KG1 (cell line): ENCODE measurements around the gene POLR1G.
A peak's percentile ranks its signal among the peaks of the same experiment; 100 is the strongest.
"Not testable (repeated sequence)": the region's sequence is repeated elsewhere in the genome, so short reads cannot be mapped to it uniquely, and the experiment has no call there.

Experiments
- DNase-seq: peaks from one replicate; lab custom pipeline; 2025; lab: John Stamatoyannopoulos, UW

POLR1G gene

GRCh38 chr19:45400192-45400591 lies 6.3 kb upstream of the POLR1G start:
- DNase-seq = no peak

GRCh38 chr19:45401815-45402214 lies 4.6 kb upstream of the POLR1G start:
- DNase-seq = no peak

DNA sequence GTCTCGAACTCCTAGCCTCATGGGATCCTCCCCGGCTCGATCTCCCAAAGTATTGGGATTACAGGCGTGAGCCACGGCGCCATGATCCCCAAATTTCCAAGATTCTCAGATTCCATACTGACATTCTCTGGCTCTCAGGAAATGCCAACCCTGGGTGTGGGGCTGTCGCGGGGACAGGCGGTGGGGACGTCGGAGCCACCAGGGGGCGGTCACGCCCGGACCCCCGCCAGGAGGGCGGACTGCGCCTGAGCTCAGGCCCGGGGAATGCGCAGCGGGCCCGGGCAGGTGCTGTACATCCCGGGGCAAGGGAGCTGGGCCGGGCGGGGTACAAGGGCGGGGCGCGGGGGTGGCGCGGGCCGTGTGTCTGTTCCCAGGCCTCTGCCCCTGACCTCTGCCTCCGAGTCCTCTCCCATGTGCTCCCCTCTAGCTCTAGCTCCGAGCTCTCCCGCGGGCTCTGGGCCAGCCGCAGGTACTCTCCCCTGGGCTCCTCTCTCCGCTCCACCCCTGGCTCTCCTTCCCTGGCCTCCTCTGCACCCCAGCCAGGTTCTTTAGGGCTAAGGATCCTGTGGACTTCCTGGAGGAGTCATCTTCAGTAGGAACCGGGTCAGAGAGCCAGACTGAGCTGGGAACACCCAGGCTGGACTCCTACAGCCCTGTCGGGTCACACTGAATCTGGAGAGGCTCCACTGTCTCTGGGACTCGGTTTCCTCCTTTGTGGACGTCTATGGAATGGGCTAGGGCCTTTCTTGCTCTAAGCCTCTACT lies 4.0 kb upstream of the POLR1G start:
- no peak for DNase-seq

DNA sequence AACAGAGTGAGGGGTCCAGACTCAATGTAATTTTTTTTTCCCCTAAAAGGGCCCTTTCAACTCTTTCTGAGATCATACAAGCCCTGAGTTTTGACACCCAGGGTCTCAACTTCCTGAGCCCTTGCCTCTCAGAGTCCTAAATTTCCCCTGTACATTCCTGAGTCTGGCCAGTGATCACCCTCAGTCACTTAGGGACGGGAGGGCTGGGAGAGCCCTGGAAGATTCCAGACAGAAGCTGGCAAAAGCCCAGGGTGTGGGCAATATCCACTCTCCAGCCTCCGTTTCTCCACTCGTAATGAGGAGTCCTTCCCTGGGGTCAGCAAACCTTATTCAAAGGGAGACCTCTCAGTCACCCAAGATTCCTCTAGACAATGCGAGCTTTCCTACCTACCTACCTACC lies 3.2 kb upstream of the POLR1G start:
- DNase-seq = no peak

GRCh38 chr19:45403781-45404556 lies 2.5 kb upstream of the POLR1G start:
- DNase-seq = peak; percentile 47

DNA sequence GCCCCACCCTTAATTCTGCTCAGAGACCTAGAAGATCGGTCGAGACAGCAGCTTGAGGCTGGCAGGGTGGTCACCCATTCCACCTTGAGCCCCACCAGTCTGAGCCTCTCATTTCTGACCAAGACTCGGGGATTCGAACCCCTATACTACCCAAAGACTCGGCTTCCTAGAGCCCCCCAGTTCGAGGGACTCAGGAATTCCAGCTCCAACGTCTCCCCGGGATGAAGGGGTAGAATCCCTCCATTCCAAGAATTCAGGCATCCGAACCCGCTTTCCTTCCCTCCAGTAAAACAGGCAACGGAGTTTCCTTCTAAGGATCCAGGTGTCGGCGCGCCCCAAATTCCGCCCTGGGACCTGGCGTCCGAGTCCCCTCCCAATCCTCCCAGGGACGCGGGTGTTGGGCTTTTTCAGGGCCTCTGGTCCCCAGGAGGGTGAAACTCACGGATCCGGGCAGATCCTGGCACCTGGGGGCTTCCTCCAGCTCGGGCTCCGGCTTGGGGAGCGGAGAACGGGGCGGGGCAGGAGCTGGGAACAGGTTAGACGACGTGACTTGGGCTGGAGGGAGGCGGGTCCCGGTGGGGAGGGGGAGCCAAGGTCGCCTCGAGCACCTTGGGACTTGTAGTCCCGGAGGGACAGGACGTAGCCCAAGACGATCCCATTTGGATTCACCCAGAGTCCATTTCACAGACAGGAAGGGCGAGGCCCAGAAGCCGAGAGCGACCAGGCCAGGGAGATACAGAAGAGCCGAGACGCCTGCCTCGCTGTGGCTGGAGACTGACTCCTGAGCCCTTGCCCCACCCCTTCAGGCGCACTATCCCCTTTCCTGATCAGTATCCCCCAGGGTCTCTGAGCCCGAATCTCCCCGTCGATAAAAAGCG lies 1.6 kb upstream of the POLR1G start, which contains the start of gene PPP1R13L:
Gene PPP1R13L (minus strand): TSS at position 513 of the 878 bp plus-strand sequence. CDS start 6,751 bp downstream, outside the sequence.
- no peak for DNase-seq

DNA sequence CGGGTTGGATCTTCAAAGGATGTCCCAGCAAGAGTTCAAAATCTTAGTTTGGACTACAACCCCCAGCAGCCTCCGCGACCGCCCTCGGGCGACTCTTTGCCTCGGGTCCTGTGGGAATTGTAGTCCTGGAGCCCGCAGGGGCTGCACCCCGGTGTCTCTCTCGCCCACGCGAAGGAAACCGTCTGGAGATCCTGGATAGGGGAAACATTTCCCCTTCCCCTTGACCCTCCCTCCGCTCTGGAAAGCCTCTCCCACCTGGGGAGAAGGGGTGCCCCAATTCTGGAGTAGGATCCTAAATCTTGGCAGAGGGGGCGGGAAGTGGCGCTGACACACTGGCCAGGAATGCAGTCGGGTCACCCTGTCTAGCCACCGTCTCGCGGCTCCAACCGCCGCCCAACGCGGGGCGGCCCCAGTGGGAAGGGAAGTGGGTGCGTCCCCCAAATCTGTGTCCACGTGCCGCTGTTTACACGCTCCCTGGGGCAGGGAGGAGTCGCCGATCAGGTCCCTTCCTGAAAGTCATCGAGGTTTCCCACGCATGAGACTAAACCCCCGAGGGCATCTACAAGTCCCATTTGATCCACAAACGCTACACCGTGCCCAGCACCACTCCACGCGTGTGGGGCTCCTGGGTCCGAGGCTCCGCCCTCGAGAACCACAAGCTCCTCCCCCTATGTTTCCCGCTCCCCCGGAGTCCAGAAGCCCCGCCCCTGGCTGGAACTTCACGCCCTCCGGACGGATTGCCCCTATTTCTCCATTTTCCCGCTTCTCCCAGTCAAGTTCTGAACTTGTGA lies 814 bp upstream of the POLR1G start:
- peak; percentile 99 for DNase-seq

DNA sequence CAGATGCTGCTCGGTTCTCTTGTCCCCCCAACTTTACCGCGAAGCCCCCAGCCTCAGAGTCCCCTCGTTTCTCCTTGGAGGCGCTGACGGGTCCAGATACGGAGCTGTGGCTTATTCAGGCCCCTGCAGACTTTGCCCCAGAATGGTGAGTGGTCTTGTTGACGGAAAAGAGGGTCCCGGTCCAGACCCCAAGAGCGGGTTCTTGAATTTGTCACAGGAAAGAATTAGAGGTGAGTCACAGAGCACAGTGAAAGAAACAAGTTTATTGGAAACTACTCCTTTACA lies 589 bp downstream of the POLR1G start:
- DNase-seq = no peak

DNA sequence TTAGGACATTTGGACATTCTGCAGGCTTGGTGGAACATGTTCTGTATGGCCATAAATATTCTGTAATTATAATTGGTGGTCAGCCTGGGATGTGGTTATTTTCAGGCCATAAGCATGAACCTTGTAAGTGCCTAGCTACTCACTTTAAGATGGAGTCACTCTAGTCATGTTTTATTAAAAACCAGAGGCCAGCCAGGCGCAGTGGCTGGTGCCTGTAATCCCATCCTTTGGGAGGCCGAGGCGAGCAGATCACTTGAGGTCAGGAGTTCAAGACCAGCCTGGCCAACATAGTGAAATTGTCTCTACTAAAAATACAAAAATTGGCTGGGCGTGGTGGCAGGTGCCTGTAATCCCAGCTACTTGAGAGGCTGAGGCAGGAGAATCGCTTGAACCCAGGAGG lies 1.1 kb downstream of the POLR1G start:
- DNase-seq = not testable (repeated sequence)

DNA sequence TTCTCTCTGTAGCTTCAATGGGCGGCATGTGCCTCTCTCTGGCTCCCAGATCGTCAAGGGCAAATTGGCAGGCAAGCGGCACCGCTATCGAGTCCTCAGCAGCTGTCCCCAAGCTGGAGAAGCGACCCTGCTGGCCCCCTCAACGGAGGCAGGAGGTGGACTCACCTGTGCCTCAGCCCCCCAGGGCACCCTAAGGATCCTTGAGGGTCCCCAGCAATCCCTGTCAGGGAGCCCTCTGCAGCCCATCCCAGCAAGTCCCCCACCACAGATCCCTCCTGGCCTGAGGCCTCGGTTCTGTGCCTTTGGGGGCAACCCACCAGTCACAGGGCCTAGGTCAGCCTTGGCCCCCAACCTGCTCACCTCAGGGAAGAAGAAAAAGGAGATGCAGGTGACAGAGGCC lies 1.7 kb downstream of the POLR1G start:
- DNase-seq = no peak

- DNase-seq = no peak
Measured at GRCh38 chr19:45408830-45409556, 2.5 kb downstream of the POLR1G start.

GRCh38 chr19:45409557-45409920 lies 3.1 kb downstream of the POLR1G start:
- no peak for DNase-seq

DNA sequence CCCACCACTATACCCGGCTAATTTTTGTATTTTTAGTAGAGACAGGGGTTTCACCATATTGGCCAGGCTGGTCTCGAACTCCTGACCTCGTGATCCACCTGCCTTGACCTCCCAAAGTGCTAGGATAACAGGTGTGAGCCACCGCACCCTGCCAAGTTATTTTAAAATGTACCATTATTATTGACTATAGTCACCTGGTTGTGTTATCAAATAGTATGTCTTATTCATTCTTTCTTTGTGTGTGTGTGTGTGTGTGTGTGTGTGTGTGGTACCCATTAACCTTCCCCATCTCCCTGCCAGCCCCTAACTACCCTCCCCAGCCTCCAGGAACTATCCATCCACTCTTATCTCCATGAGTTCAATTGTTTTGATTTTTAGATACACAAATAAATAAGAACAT lies 3.9 kb downstream of the POLR1G start:
- not testable (repeated sequence) for DNase-seq

- no peak for DNase-seq
Measured at GRCh38 chr19:45413497-45413896, 7.1 kb downstream of the POLR1G start.

- DNase-seq = no peak
Measured at GRCh38 chr19:45414468-45414867, 8.0 kb downstream of the POLR1G start.

GRCh38 chr19:45417151-45417550 lies 10.7 kb downstream of the POLR1G start:
- no peak for DNase-seq

DNA sequence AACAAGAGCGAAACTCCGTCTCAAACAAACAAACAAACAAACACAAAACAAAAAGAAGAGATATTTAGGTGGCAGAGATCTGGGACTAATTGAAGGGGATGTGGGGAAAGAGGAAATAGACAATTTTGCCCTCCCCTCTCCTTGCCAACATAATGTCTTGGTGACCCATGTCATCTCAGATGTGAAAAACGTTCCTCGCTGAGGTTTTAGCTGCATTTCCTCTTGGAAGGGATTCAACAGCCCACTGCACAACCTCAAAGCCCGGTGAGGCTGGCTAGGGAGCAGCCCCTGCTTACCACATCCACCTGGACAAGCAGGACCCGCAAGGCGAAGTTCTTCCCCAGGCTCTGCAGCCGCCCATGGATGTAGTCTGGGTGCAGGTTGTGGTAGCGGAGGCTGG lies 12.4 kb downstream of the POLR1G start:
- no peak for DNase-seq

GRCh38 chr19:45419396-45419795 lies 13.0 kb downstream of the POLR1G start:
- DNase-seq = peak; percentile 72

GRCh38 chr19:45419895-45420294 lies 13.5 kb downstream of the POLR1G start:
- no peak for DNase-seq

DNA sequence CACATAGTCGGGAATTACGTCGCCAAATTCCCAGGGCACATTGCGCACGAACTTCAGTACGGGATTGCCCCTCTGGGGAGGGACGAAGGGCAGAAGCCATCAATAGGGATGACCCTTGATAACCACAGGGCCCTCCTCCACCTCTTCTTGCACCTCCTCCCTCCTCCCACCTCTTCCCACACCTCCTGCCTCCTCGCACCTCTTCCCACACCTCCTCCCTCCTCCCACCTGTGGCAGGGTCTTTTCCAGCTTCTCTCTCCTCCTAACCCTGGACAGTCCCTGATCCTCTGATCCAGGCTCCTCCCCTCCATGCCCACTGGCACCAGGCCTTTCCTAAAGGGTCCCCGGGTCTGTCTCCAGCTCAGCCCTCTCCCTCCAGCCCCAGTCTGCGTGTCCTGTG lies 13.9 kb downstream of the POLR1G start:
- no peak for DNase-seq

DNA sequence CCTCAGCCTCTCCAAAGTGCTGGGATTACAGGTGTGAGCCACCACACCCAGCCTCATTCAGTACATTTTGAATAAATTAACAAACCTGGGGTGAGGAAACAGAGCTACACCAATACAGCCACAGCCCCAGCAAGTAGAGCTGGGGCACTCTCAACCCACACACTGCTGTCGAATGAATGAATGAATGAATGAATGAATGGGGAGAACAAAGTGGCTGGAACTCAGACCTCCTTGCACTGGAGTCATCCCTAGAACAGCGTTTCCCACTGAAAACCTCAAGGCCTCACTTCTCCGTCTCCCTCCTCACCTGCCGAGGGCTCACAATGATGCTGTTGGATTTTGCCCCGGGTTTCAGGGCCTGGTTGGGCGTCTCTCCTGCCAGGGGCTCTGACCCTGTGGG lies 14.4 kb downstream of the POLR1G start:
- DNase-seq = no peak
